ENCODE data around the gene HPD. TPM values are rescaled to one million over a fixed set of nuclear protein-coding genes. Genes with fewer than 3 reads are reported as not detected.

The HPD gene
- total RNA-seq (ENCODE audit: low replicate concordance): 0.92 TPM in 1 of 2 replicates, not detected in the other
- long read RNA-seq: 0 reads

GRCh38 chr12:121858662-121859572 lies at the start of gene HPD:
Gene HPD (minus strand): TSS chr12:121858859. CDS start chr12:121858823, 36 bp downstream.
- DNase-seq (ENCODE audit: extremely low spot score, unreplicated experiment): no peak
- Mint-ChIP-seq H3K4me3 (no peak within 1 kb of the TSS), H3K36me3 (no peaks in the 10 kb centered on the region), H3K4me1 (ENCODE audit: unreplicated experiment) (peaks cover 31% of the 10 kb centered on the region), H3K9me3 (no peaks in the 10 kb centered on the region), H3K27ac (peak within 1 kb of the TSS; percentile 68), H3K27me3 (no peaks in the 10 kb centered on the region)
- TF ChIP-seq CTCF (conservative IDR thresholded peaks at IDR 0.05): no peak

- TF ChIP-seq CTCF (conservative IDR thresholded peaks at IDR 0.05): no peak
- H3K4me1 Mint-ChIP-seq (ENCODE audit: unreplicated experiment): no peaks in the 10 kb centered on the region
- DNase-seq (ENCODE audit: extremely low spot score, unreplicated experiment): no peak
- H3K9me3 Mint-ChIP-seq: no peaks in the 10 kb centered on the region
- H3K27ac Mint-ChIP-seq: peak overlapping the region; percentile 48
- peaks cover 24% of the 10 kb centered on the region for H3K36me3 Mint-ChIP-seq
- H3K27me3 Mint-ChIP-seq: no peaks in the 10 kb centered on the region
- H3K4me3 Mint-ChIP-seq: no peak overlapping the region
Measured at GRCh38 chr12:121905746-121906145, 47.1 kb upstream of the HPD start.

GRCh38 chr12:121903202-121903601 lies 44.5 kb upstream of the HPD start:
- H3K36me3 Mint-ChIP-seq: peaks cover 21% of the 10 kb centered on the region
- no peak for DNase-seq (ENCODE audit: extremely low spot score, unreplicated experiment)
- no peaks in the 10 kb centered on the region for H3K9me3 Mint-ChIP-seq

GRCh38 chr12:121899590-121899989 lies 40.9 kb upstream of the HPD start:
- no peaks in the 10 kb centered on the region for H3K9me3 Mint-ChIP-seq
- H3K4me1 Mint-ChIP-seq (ENCODE audit: unreplicated experiment): no peaks in the 10 kb centered on the region
- H3K27ac Mint-ChIP-seq: no peak overlapping the region
- H3K36me3 Mint-ChIP-seq: peaks cover 24% of the 10 kb centered on the region
- H3K4me3 Mint-ChIP-seq: no peak overlapping the region
- TF ChIP-seq CTCF (conservative IDR thresholded peaks at IDR 0.05): no peak
- no peaks in the 10 kb centered on the region for H3K27me3 Mint-ChIP-seq
- no peak for DNase-seq (ENCODE audit: extremely low spot score, unreplicated experiment)

More at GRCh38 chr12:121903202-121903601, 44.5 kb upstream of the HPD start:
- H3K4me1 Mint-ChIP-seq (ENCODE audit: unreplicated experiment): no peaks in the 10 kb centered on the region
- H3K27ac Mint-ChIP-seq: no peak overlapping the region
- no peak for TF ChIP-seq CTCF (conservative IDR thresholded peaks at IDR 0.05)
- no peaks in the 10 kb centered on the region for H3K27me3 Mint-ChIP-seq
- no peak overlapping the region for H3K4me3 Mint-ChIP-seq

GRCh38 chr12:121898287-121898686 lies 39.6 kb upstream of the HPD start:
- H3K9me3 Mint-ChIP-seq: no peaks in the 10 kb centered on the region
- no peak for DNase-seq (ENCODE audit: extremely low spot score, unreplicated experiment)
- H3K27me3 Mint-ChIP-seq: no peaks in the 10 kb centered on the region
- no peak overlapping the region for H3K27ac Mint-ChIP-seq
- peaks cover 12% of the 10 kb centered on the region for H3K4me1 Mint-ChIP-seq (ENCODE audit: unreplicated experiment)
- no peak overlapping the region for H3K4me3 Mint-ChIP-seq
- peaks cover 24% of the 10 kb centered on the region for H3K36me3 Mint-ChIP-seq
- no peak for TF ChIP-seq CTCF (conservative IDR thresholded peaks at IDR 0.05)

All from type B pancreatic cell (in vitro differentiated cells).